Measurements from ENCODE around the gene NOD1.
A peak's percentile ranks its signal among the peaks of the same experiment; 100 is the strongest.
"Not testable (repeated sequence)": the region's sequence is repeated elsewhere in the genome, so short reads cannot be mapped to it uniquely, and the experiment has no call there.

The NOD1 gene

GRCh38 chr7:30448461-30449189 lies 30.0 kb downstream of the NOD1 start:
- no peak for DNase-seq

DNA sequence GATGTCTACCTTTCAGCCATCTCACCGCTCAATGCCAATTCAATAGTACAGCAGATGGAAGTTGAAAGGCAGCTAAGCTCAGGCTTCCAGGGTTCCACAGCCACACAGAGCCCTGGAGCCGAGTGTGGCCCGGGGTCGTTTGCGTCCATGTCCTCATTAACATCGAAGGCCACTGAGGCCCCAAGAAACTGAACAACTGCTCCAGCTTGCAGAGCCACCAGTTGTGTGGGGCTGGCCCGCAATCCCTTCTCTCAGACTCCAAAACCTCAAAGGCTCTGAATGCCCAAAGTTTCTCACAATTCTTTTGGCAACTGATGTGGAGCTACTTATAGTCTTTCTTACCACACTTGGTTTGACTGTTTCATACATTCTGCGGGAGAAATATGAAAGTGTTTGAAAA lies 31.1 kb downstream of the NOD1 start:
- no peak for DNase-seq

DNA sequence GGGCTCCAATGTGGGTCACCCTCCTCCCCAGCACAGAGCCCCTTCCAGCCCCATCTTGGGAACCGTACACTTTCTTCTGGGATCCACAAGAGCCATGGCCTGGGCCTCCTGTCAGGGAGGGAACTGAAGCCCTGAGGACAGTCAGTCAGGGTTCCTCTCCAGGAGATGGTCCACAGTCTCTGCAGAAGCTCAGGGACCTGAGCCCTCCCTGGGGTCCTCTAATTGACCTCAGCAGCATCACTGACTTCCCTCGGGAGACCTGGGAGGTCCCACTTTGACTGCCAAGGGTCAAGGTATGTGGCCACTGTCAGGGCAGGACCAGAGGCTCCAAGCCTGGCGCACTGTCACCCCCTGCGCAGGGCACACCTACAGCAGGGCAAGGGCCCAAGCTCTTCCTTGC lies 32.3 kb downstream of the NOD1 start:
- no peak for DNase-seq

- DNase-seq: peak; percentile 80
Measured at GRCh38 chr7:30445770-30446169, 32.8 kb downstream of the NOD1 start.

DNA sequence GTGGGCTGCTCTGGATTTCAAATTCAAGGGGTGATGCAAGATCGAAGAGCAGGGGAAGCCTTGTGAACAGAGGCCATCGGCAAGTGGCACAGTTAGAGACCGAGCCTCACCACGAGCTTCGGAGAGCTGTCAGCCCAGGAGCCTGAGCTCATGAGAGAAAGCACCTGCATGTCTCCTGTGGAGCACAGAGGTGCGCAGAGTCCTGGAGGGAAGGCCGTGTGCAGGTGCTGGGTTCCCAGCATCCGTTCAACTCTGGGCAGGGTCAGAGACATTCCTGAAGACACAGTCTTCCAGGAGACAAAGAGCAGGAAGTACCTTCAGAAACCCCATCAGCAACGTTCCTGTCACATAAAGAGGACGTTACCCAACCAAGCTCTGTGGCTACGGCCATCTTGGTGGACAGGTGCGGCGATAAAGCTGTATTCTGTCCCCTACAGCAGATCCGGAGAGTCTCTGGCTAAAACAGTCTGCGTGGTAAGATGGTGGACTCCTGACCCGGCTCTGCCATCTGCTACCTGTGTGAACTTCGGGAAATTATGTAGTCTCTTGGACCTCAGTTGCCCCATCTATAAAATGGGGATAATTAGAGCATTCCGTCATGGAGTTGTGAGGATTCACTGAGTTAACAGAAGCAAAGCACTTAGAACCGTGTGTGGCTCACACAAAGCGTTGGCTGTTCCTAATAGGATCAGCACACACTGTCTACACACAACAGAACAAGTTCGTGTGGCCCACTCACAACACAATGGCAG lies 40.6 kb downstream of the NOD1 start:
- DNase-seq: no peak

GRCh38 chr7:30436518-30436917 lies 42.1 kb downstream of the NOD1 start:
- no peak for DNase-seq

DNA sequence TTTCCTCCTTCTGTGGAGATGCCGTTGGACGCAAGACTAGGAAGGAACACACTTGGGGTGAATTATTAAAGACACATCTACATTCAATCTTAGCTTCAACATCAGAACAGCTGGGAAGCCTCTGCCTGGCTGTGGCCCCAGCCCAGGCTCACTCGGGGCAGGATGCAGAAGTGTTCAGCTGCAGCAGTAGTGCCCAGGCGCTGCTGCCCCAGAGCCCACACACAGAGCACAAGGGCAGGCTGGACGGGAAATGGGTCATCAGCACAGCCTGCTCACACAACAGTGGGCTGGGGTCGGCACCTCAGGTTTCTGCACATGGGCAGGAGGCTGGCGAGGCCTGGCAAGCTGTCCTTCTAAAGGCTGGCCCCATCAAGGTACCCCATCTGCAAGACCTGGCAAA lies 42.5 kb downstream of the NOD1 start:
- DNase-seq: no peak

GRCh38 chr7:30434140-30434799 lies 44.3 kb downstream of the NOD1 start:
- no peak for DNase-seq

- DNase-seq: no peak
Measured at GRCh38 chr7:30433506-30433905, 45.1 kb downstream of the NOD1 start.

DNA sequence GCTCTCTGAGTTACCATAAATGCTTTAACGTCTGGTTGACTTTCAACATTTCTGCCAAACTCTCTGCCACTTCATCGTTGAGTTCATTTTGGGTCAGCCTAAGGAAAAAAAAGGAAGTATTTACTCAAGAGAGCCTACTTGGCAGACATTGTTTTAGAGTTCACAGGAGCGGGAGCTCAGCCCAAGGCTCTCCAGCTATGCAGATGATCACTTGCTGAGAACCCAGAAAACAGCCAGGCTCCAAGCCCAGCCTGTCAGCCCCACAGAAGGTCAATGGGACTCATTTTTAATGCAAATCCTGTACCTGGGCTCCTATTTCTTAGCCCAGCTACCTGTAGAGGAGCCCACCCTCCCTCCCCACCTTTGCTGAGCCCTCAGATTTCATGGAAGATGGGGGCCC lies 45.5 kb downstream of the NOD1 start:
- DNase-seq: no peak

DNA sequence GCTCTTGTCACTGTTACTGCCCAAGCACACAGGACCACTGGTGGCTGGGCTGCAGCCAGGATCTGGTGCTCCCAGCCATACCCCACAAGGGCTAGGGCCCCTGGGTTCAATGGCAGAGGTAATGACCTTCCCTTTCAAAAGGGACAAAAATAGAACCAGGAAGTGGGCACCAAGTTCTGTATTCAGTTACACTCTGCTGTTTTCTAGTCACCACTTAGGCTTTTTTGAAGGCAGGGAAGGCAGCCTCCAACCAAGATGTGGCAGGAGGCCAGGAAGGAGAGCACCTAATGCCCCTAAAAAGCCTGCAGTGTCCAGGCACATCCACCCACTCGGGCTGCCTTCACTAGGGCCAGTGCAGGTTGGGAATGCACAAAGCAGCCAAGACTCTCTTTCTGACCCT lies 47.8 kb downstream of the NOD1 start:
- DNase-seq: no peak

DNA sequence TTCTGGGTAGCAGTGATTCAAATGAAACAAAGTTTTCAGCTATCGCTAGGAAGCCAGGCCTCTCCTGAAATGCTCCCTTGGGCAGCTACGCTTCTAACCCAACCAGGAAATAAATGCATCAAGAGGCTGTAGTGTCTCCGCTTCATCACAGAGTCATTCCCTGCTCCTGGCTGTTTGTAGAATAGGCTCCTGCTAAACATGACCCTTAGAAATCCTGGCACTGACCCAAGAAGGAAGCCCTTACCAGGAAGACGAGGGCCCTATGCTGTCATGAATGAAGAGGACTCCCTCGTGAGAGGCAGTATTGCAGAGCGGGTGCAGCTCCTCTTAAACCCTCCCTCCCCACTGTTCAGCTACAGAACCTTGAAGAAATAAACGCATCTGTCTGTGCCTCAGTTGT lies 48.3 kb downstream of the NOD1 start:
- no peak for DNase-seq

DNA sequence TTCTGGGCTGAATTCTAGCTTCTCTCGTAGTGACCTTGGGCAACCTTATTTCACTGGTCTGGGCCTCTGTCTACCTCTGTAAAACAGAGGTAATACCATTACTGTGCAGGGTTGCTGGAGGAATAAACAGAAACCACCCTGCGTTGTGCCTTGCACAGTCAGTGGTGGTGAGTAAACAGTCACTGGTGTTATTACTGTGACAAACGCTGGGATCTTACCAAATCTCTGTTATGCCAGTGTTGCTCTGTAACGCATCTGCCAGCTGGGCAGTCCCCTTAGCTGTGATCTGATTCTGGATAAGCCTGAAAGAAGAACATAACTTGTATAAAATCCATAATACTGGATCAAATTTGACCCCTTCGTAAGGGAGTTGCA lies 49.4 kb downstream of the NOD1 start:
- no peak for DNase-seq

GRCh38 chr7:30428246-30429155 lies 50.1 kb downstream of the NOD1 start:
- no peak for DNase-seq

DNA sequence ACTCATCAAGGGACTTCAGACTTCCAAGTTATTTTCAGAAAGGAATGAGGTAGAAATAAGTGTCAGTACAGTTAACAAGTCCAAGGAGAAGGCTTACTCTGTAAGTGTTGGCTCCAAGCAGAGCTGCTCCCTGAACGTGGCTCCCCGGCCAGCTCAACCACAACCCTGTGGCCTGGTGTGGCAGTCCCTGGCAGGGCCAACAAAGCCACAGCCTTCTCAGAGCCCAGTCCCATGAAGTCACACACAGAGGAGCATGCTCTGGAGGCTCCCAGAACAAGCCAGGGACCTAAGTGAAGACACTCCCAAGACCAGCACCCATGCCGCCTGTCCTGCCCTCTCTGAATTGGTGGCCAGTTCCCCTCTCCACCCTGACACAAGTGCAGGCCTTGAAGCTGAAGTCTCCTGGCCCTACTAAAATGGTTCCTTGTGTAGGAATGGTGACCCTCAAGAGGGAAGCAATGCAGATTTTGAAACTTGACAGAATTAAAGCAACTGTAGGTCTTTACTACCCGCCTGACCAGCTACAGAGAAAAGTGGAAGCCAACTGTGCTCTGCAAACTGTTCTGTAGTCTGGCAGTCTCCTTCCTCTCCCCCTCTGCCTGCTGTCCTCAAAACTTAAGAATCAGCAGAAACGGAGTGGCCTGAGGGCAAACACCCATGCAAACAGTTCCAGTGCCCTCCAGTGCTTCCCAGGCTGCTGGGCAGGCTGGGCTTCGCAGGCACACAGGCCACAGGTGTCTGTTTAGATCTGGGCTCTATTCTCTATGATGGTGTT lies 51.1 kb downstream of the NOD1 start:
- DNase-seq: no peak

DNA sequence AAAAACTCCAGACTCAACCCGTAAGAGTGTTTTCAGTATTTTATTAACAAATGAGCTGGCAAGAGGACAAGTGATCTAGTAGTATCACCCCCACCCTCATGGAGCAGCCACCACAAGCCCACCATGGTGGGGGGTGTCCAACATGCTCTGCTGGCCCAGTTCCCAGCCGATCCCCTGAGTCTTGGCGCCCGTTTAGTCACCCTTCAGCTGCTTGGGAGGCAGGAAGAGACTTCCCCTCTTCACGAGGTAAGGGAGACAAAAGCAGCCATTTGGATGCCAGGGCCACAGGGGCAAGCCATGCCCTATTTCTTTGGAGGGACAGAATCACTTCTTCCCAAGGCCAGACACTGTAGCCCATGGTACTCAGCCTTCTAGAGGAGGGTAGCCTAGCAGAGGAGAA lies 54.1 kb downstream of the NOD1 start:
- DNase-seq: no peak

DNA sequence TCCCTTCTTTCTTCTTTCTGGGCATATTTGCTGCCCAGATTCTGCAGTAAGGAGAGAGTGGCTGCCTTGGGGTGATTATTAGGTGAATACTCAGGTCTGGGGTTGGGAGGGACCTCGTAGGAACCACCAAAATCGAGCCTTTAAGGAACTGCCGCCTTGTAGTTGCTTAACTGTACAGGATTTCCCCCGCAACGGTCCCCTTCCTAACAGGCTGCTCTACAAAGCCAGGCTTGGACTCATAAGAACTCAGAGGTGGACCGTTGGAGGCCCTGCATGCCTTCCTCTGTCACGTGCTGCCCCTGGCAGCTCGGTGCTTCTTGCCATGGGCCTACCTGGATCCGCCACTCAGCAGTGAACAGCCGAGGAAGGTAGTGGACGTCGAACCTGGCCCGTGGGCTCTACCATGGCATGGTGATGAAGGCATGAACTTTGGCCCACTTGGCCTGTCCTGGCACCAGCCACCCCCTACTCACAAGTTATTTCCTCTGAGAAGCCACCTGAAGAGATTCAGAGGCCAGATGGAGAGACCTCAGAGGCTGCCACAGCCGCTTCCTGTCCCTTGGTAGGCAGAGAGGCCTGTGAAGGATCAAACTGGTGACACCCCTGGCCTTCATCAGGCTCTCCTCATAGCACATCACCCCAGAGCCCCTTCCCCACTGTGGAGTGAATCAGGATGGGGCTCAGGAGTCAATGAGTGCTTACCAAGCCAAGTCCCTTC lies 54.6 kb downstream of the NOD1 start:
- no peak for DNase-seq

DNA sequence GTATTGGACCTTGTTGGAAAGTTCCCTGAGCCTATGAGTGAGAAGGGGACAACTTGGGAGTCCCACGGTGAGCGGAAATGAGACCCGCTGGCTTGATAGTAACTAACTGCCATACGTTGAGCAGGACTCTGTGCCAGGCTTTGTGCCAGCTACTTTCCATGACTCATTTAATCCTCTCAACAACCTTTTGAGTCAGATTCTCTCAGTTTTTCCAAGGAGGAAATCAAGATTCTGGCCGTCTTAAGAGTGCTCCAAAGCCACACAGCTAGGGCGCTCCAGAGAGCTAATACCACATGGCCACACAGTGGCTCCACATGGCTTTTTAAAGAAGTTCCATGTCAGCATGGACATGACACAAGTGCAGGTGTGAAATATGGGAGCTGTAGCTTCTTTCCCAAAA lies 55.7 kb downstream of the NOD1 start:
- peak; percentile 22 for DNase-seq

- DNase-seq: no peak
Measured at GRCh38 chr7:30421647-30422196, 56.9 kb downstream of the NOD1 start.

GRCh38 chr7:30420662-30421061 lies 57.9 kb downstream of the NOD1 start:
- DNase-seq: no peak

- not testable (repeated sequence) for DNase-seq
Measured at GRCh38 chr7:30420080-30420479, 58.5 kb downstream of the NOD1 start.

Data from activated CD4-positive, alpha-beta T cell treated with anti-CD3 and anti-CD28 coated beads for 48 hours (primary cell).